ENCODE measurements around the gene WBP2NL.
"Not testable (repeated sequence)": the region's sequence is repeated elsewhere in the genome, so short reads cannot be mapped to it uniquely, and the experiment has no call there.

Gene WBP2NL

DNA sequence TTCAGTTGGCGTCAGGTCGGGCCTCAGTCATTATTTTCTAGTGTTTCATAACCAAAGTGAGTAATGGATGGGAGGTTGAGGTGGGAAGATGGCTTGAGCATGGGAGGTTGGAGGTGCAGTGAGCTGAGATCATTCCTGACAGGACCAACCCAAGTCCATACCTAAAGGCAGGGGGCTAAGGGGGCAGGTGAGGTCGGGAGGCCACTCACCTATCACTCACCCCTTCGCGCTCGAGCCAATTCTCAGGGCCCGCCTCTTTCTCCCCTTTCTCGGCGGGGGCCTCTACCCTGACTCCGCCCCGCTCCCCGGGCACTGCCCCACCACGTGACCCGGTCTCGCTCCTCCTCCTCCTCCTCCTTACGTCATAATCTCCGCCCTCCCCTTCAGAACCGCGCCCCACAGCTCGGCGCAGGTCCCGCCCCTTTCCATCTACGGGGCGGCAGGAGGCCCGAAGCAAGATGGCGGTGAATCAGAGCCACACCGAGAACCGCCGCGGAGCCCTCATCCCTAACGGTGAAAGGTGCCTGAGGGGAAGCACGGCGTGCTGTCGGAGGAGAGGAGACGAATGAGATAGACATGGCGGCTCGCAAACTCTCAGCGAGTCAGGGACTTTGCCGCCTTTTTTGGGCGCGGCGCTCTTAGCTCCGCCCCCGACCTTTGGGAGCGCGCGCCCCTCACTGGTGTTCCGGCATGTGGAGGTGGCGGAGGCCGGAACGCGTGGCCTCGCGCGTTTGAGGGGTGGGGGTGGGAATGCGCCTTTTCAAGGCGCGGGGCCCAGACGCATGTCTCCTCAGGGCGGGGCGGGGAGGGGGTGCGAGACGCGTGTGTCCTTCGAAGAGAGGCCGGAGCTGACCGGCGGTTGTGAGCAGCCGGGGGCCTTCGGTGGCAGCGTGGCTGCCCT, at the start of gene WBP2NL:
WBP2NL (plus strand) TSS at position 428 of the 901 bp plus-strand sequence; CDS start at position 459, 31 bp downstream.
- peak; percentile 74 to 78 for DNase-seq

- DNase-seq = not testable (repeated sequence)
Measured at GRCh38 chr22:41948928-41949296, 49.7 kb upstream of the WBP2NL start.

- DNase-seq = no peak
Measured at GRCh38 chr22:41949297-41949965, 49.2 kb upstream of the WBP2NL start.

DNA sequence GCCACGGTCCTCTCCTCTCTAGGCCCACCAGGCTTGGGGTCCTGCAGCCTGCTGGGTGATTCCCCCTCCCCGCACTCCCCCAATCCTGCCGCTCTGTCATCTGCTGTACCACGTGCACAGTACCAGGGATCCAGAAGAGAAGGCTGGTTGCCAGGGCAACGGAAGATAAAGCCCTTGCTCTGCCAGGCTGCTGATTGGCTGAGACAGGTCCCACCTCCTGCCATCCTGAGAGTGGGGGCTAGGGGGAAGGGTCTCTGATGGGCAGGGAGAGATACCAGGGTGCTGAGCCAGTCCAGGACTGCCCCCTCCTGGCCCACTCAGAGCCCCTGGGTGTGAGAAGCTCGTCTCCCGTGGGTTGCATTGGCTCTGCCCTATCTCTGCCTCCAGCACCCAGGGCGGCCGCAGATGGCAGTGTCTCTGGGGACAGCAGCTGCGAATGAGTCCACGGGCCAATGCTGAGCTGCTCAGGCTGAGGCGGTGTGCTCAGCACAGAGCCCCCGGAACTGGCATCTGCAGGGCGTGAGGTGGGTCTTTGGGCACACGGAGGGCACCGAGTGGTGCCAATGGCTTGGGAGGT, 46.6 kb upstream of the WBP2NL start, which contains the start of gene SMIM45:
SMIM45 (plus strand) TSS at position 253 of the 577 bp plus-strand sequence.
- peak; percentile 76 to 85 for DNase-seq

GRCh38 chr22:41952713-41953112, 45.9 kb upstream of the WBP2NL start:
- DNase-seq = no peak

DNA sequence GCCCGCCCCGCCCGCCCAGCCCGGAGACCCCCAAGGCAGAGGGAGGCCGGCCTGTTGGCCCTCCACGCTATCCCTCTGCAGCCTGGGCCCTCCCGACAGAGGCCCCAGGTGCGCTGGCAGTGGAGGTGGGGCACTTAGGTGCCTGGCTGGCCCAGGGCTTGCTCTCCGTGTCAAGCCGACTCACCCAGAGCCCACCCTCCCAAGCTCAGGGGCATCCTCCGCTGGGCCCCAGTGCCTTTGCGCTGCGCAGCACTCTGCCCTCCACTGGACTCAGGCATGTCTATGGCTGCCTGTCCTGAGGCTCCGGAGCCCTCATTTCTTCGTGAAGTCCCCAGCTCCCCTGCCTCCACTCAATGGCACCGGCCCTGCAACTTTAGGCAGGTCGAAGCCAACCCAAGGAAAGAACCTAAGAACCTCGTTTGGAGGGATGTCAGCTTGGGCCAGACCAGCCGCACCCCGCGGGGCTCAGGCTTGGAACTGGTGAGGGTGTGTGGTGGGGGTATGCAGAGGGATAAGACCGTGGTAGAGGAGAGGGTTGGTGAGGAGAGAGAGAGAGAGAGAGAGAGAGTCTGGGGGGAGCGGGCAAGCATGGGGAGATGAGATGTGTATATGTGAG, 40.5 kb upstream of the WBP2NL start:
- DNase-seq = no peak

DNA sequence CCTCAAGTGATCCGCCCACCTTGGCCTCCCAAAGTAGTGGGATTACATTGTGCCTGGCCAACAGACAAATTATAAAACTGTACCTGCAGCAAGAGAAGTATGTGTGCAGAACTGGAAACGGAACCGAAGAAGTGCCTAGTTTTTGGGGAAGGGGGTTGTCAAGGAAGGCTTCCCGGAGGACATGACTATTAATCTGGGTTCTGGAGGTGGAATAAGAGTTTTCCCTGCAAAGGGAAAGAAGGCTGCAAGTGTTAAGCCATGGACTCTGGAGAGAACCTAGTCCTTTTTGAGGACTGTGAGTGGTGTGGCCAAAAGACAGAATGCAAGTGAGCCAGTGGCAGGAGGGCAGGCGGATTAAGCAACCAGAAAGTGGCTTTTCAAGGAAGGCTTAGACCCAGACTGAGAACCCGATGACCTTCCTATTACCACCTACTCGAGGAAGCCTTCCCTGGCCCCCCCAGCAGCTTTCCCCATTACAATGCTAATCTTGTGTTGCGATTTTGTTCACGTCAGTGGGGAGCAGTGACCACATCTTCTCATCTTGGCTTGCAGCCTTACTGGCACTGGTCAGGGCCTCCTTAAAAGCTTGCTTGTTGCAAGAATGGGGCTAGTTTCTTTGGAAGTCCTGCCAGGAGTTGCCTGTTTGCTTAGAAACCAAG, 35.0 kb upstream of the WBP2NL start:
- peak; percentile 36 to 59 for DNase-seq

GRCh38 chr22:41964112-41964491, 34.5 kb upstream of the WBP2NL start:
- no peak for DNase-seq

- no peak for DNase-seq
Measured at GRCh38 chr22:41966225-41966606, 32.4 kb upstream of the WBP2NL start.

- DNase-seq = peak; percentile 38 to 65
Measured at GRCh38 chr22:41966607-41967240, 31.9 kb upstream of the WBP2NL start.

- DNase-seq = no peak
Measured at GRCh38 chr22:41968601-41969000, 30.0 kb upstream of the WBP2NL start.

DNA sequence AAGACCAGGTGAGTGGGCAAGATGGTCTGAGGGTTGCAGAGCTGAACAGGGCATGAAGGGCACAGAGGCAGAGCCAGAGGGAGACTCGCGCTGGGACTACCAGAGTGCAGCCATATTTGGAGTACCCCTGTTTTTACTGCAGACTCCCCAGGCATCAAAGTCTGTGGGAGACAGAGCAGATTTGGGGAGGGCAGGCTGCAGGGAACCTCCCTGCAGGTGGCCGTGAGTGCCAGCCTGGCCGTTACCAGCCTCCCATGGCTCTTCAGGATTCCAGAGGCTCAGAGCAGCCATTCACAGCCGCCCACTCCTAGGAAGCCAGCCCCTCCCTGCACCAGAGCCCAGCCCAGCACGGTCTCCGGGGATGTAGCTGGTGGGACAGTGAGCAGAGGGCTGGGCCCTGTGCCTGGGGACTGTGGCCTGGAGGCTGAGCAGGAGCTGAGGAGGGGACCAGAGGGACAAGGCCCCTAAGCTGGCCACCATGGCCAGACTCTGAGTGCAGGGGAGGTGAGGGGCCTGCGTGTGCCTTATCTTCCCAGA, 29.4 kb upstream of the WBP2NL start, which contains the start of gene SEPTIN3:
SEPTIN3 (plus strand) TSS at position 334 of the 537 bp plus-strand sequence. CDS start 2,050 bp downstream, outside the sequence.
- DNase-seq = no peak

- no peak for DNase-seq
Measured at GRCh38 chr22:41970601-41971000, 28.0 kb upstream of the WBP2NL start.

- DNase-seq = no peak
Measured at GRCh38 chr22:41971431-41971830, 27.2 kb upstream of the WBP2NL start.

DNA sequence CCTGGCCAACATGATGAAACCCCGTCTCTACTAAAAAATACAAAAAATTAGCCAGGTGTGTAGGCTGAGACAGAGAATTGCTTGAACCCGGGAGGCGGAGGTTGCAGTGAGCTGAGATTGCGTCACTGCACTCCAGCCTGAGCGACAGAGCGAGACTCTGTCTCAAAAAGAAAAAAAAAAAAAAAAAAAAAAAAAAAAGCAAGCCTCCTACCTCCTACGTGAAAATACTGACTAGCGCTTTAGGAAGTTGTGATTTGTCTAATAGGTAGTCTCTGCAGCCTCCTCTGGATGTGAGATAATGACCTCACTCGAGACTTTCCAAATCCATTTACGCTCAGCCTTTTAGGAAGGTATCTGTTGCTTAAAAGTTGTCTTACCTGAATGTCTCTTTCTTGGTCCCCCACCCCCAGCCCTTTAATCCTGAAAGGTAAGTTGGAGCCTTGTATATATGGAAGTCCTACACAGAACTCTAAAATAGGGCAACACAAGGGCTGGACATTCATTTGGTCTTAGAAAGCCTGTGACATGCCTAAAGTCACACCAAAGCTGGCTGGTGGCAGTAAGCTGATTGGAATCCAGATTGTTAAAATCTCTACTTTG, 23.8 kb upstream of the WBP2NL start:
- no peak for DNase-seq

DNA sequence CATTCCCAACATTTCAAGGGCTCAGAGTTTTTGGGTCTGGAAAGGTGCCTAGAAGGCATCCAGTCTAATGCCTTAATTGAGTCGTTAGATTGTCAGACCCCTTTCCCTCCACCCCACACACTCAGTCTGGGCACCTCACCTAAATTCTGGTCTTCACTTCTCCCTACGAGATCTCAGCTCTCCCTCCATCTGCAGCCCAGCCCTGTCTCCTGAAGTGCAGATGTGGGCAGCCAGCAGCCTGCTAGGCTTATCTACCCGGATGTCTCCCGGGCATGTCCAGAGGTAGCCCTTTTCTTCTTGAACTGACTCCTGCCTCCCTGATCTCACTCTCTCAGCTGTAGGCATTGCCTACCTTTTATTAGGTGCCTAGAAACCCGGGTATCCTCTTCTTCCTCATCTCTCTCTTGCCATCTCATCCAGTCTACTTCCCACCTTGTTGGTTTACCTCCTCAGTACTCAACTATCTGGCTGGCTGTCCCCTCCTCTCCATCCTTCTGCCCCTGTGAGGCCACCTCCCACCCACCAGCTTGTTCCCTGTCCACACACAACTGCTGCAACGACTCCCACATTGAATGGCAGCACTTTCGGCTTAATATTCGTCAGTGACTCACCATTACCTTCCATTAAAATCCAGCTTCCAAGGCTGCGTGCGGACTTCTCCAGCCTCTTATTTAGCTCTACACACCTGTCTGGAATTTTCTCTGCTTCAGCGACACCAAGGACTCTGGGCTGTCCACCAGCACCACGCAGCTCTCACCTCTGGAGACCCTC, 23.1 kb upstream of the WBP2NL start:
- no peak for DNase-seq

DNA sequence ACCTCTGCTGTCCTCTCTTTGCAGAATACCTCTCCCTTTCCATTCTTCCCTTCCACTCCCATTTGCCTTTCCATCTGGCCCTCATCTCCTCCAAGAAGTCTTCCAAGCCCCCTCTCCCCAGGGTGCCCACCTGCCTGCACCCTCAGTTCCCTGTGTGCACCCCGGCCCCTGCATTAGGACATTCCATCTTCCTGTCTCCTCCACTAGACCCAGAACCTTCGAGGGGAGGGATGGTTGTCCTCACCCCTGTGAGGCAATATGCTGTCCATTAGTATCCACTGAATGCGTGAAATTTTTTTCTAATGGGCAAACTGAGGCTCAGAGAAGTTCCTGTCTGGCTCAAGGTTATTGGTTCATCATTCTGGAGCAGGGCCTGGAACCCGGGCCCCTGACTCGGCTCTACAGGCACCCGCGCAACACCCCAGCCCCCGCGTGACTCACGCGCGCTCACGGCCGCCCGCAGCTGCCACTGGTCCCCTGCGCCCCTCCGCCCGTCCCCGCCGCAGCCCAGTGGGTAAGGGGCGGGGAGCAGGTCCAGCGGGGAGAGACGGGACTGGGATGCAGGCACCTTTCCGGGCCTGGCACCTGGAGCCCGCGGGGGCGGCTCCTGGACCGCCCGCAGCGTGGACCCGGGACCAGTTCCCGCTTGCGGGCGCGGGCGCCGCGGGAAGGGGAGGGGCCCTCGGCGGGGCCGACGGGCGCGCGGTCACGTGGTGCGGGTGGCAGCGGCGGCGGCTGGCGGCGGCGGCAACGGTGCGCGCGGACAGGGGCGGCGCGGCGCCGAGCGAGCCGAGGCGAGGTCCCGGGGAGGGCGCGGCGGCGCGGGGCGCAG, 22.3 kb upstream of the WBP2NL start:
- peak; percentile 35 to 57 for DNase-seq

DNA sequence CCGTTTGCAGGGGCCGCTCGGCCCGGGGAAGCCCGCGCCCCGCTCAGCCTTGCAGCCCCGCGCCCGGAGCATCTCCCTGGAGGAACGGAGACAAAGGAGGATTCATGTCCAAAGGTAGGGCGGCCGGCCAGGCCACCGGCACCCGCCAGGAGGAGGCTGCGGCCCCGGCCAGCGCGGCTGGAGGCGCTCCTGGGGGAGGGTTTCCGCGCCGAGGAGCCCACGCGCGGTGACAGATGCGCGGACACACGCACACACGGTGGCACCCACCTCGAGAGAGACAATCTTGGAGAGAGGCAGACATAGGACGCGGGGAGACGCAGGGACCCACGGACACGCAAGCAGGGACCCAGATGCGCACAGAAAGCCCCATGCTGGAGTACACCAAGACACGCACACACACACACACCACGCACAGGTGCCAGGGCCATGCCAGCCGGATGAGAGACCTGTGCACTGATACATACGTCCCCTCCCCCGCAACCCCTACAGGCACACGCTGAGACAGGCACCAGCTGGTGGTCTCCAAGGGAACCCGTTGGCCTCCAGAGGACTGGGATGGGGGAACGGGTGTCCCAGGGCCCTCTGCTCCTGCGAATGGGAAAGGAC, 21.5 kb upstream of the WBP2NL start:
- DNase-seq = no peak

GRCh38 chr22:41978732-41979131, 19.9 kb upstream of the WBP2NL start:
- no peak for DNase-seq

Data from hippocampal formation (tissue), 2 donors.